ENCODE results near the gene MIA. TPM values are rescaled to one million over a fixed set of nuclear protein-coding genes. Genes with fewer than 3 reads are reported as not detected.

MIA gene
- total and polyA plus RNA-seq, 2 of the 4 experiments (the other 2 are of a cell fraction) = 0.44 TPM; not detected in 1

DNA sequence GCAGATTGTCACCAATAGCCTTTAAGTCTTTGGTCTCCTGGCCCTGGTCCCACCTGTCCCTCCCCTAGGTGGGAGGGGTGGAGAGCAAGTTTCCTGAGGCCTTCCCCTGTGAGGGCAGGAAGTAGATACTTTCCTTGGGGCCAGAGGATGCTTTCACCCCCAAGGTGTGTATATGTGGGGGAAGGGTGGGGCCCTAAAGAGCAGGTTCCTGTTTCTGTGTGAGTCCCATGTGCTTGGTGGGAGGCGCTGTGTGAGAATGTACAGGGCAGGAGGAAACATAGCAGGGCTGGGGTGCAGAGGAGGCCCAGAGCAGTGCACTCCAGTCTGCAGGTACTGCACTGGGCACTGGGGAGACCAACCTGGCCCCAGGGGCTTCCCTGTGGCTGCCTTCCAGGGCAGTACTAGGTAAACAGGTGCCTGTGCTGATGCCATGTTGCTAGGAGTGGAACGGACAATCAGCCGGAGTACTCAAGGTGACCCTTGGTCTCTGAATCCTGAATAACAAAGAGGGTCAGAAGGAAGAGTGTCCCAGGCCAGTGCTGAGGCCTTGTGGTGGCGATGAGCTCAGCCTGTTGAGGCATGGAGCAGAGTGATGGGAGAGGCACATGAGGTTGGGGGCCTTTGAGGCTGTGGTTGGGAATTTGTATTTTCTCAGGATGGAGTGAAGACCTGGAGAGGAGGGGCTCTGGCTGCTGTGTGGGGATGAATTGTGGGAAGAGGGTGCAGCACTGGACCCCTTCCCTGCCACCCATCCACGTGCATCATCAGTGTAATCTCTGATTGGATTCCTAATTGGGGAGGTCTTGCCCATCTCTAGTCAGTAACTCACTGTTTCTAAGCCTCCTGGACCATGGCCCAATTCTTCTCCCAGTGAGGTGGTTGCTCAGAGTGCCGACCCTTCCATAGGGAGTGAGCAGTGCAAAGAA is 28.8 kb downstream of the MIA start (continued):
- no peak for TF ChIP-seq NFE2L2 (IDR thresholded peaks at IDR 0.05; ENCODE audit: low read depth, low read length)

GRCh38 chr19:40804783-40805242 is 29.5 kb downstream of the MIA start:
- Histone ChIP-seq H4K20me1 (ENCODE audit: insufficient read depth, low read length) (peaks cover 90% of the 10 kb centered on the region), H3K23ac (ENCODE audit: low read depth, low read length) (no peak overlapping the region), H2BK20ac (ENCODE audit: low read depth, low read length) (no peak overlapping the region), H3K9me3 (ENCODE audit: control insufficient read depth, insufficient read depth, low read length) (no peaks in the 10 kb centered on the region), H3K4me3 (ENCODE audit: insufficient read depth, low read depth, low read length) (no peak overlapping the region), H3K9ac (ENCODE audit: low read depth, low read length) (no peak overlapping the region), H3K9me1 (ENCODE audit: insufficient read depth, low read length) (peaks cover 30% of the 10 kb centered on the region), H4K91ac (ENCODE audit: insufficient read depth, low read depth, low read length) (no peak overlapping the region), H3K56ac (ENCODE audit: extremely low read depth, insufficient read depth, low read length) (no peak overlapping the region), H2BK120ac (ENCODE audit: low read depth, low read length) (no peak overlapping the region), H2BK15ac (ENCODE audit: low read depth, low read length) (no peak overlapping the region), H2AFZ (replicated peaks; ENCODE audit: low read length, poor library complexity) (no peak overlapping the region), H3K4ac (ENCODE audit: low read depth, low read length) (no peak overlapping the region), H3K36me3 (ENCODE audit: control insufficient read depth, insufficient read depth, low read length) (peaks cover 70% of the 10 kb centered on the region), H3K18ac (ENCODE audit: low read depth, low read length) (no peak overlapping the region), H3K4me2 (ENCODE audit: low read depth, low read length) (no peak overlapping the region), H3K79me1 (ENCODE audit: low read depth in 1 of 2, low read length in 2 of 2) (peaks cover 23 to 91% of the 10 kb centered on the region in 2 experiments), H2AK5ac (ENCODE audit: low read depth, low read length) (no peak overlapping the region), H3K4me1 (ENCODE audit: control insufficient read depth, insufficient read depth, low read length) (peaks cover 37% of the 10 kb centered on the region), H3K27me3 (ENCODE audit: control insufficient read depth, insufficient read depth, low read length) (no peaks in the 10 kb centered on the region), H3K27ac (ENCODE audit: insufficient read depth, low read length) (no peak overlapping the region), H4K5ac (ENCODE audit: low read depth, low read length) (no peak overlapping the region), H3K14ac (replicated peaks; ENCODE audit: low read depth, low read length) (no peak overlapping the region), H2AK9ac (replicated peaks; ENCODE audit: low read depth, low read length, poor library complexity) (peak overlapping the region; percentile 7), H2BK5ac (ENCODE audit: low read depth, low read length, poor library complexity, severe bottlenecking) (no peak overlapping the region), H4K8ac (ENCODE audit: low read depth in 2 of 2, low read length in 2 of 2) (no peak overlapping the region)
- in situ Hi-C loops (cut with MboI; ENCODE audit: low sequenced_read_pairs) (loop anchor here (5.0 kb wide), 1 partner anchor 143 kb away; no protein-coding TSS in a partner anchor), dilution Hi-C loops (cut with HindIII; ENCODE audit: low sequenced_read_pairs, unreplicated experiment) (no loop called here), intact Hi-C loops (cut with micrococcal nuclease) (loop anchor here (5.0 kb wide), 1 partner anchor 143 kb away; no protein-coding TSS in a partner anchor)
- ChIA-PET CTCF (no interaction called here), POLR2A (ENCODE audit: unreplicated experiment) (no interaction called here)
- ATAC-seq (ENCODE audit: low read depth) (no peak), DNase-seq (no peak)
- BruUV-seq (replicated peaks) = no TSS peak
- no peak for TF ChIP-seq RFX5 (IDR thresholded peaks at IDR 0.05; ENCODE audit: low read depth, low read length)
- no peak for TF ChIP-seq MAFK (IDR thresholded peaks at IDR 0.05; ENCODE audit: low read depth, low read length)
- TF ChIP-seq MAZ (IDR thresholded peaks at IDR 0.05; ENCODE audit: borderline replicate concordance, low read depth, low read length) = no peak
- TF ChIP-seq, protein P1, sequence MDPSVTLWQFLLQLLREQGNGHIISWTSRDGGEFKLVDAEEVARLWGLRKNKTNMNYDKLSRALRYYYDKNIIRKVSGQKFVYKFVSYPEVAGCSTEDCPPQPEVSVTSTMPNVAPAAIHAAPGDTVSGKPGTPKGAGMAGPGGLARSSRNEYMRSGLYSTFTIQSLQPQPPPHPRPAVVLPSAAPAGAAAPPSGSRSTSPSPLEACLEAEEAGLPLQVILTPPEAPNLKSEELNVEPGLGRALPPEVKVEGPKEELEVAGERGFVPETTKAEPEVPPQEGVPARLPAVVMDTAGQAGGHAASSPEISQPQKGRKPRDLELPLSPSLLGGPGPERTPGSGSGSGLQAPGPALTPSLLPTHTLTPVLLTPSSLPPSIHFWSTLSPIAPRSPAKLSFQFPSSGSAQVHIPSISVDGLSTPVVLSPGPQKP (IDR thresholded peaks at IDR 0.05; ENCODE audit: borderline replicate concordance, low read depth, low read length) = no peak
- WGBS, 2 experiments (ENCODE audit: extremely low coverage in 2 of 2, insufficient read length in 1 of 2) = 51% methylated on average over 3 of the region's 7 CpGs; no CpG with 5 or more reads in 1 of the 2 experiments
